Tibial nerve (tissue), 3 donors: ENCODE measurements around the gene STRIP1.

ENCODE experiments used
- POLR2A ChIP-seq, 2 donors: fragments of 450-650 bp; IDR thresholded peaks; one replicate each; pipeline ENCODE4 v1.6.1; 2017; ENCODE audit warnings: antibody characterized with exemption in 2 of 2, mild to moderate bottlenecking in 2 of 2, moderate library complexity in 2 of 2
- TF ChIP-seq, protein P1 (sequence below), 5 experiments: fragments of 200-600 bp in 3 of 5; fragments of 450-650 bp in 2 of 5; sonication (generic) in 3 of 5; IDR thresholded peaks; one replicate each; pipeline ENCODE4 v1.5.1; 2016 to 2019; ENCODE audit warnings: antibody characterized with exemption in 5 of 5, mild to moderate bottlenecking in 3 of 5, moderate library complexity in 2 of 5

DNA sequence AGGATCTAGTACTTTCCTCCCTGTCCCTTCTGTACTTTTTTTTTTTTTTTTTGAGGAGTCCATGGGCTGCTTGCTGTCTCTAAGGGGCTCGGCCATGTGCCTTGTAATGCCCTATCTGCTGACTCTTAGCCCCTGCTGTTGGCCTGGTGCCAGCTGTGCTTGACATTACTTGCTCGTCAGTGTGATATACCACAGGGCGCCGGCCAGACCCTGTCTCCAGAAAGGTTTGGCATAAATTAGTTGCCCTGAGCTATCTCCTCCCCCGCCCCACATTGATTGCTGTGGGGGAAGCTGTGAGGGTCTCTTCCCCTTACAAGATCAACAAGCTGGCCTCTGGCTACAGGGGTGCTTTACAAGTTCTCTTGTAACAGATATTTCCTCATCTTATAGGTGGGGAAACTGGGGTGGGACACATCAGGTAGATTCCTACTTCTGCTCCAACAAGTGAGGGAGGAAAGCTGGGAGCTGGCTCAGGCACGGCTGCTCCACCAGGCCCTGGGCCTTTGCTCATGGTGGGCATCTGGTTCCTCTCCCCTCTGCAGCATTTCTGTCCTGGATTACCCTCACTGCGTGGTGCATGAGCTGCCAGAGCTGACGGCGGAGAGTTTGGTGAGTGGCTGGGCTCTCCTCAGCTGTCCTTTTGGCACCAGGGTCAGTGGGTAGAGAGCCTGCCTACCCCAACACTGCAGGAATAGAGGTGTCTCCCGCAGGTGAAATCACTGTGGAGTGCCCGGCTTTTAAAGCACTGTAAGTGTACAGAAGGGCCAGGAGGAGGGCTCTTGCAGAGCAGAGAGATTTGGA lies 15.6 kb downstream of the STRIP1 start:
- TF ChIP-seq, protein P1, sequence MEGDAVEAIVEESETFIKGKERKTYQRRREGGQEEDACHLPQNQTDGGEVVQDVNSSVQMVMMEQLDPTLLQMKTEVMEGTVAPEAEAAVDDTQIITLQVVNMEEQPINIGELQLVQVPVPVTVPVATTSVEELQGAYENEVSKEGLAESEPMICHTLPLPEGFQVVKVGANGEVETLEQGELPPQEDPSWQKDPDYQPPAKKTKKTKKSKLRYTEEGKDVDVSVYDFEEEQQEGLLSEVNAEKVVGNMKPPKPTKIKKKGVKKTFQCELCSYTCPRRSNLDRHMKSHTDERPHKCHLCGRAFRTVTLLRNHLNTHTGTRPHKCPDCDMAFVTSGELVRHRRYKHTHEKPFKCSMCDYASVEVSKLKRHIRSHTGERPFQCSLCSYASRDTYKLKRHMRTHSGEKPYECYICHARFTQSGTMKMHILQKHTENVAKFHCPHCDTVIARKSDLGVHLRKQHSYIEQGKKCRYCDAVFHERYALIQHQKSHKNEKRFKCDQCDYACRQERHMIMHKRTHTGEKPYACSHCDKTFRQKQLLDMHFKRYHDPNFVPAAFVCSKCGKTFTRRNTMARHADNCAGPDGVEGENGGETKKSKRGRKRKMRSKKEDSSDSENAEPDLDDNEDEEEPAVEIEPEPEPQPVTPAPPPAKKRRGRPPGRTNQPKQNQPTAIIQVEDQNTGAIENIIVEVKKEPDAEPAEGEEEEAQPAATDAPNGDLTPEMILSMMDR (IDR thresholded peaks at IDR 0.05): no peak
- TF ChIP-seq POLR2A (IDR thresholded peaks at IDR 0.05): no peak
